K562 (cell line): ENCODE measurements around the gene ITGA3. TPM values are rescaled to one million over a fixed set of nuclear protein-coding genes. Genes with fewer than 3 reads are reported as not detected.
A peak's percentile ranks its signal among the peaks of the same experiment; 100 is the strongest.

Source experiments
- BCOR ChIP-seq: fragments of 450-650 bp; IDR thresholded peaks from 2 replicates; pipeline ENCODE4 v1.6.1; 2016
- RERE ChIP-seq: sonication (generic); formaldehyde crosslinking; IDR thresholded peaks from 2 replicates; pipeline ENCODE4 v1.8.0; 2023; ENCODE audit warnings: missing genetic modification reagents, mild to moderate bottlenecking, borderline replicate concordance
- ZBTB34 ChIP-seq: fragments of 250-450 bp; sonication (Bioruptor Pico); IDR thresholded peaks from 2 replicates; pipeline ENCODE4 v1.8.0; 2021; ENCODE audit warnings: mild to moderate bottlenecking, moderate library complexity
- ZNF318 ChIP-seq, 2 experiments: fragments of 450-650 bp; IDR thresholded peaks; 2 replicates each; pipeline ENCODE4 v1.6.1; 2016; ENCODE audit warnings: mild to moderate bottlenecking in 2 of 2, borderline replicate concordance in 1 of 2, low read depth in 1 of 2, moderate library complexity in 1 of 2
- ZNF436 ChIP-seq: fragments of 250-450, 450-650 bp; sonication (Bioruptor Pico); formaldehyde crosslinking; IDR thresholded peaks from 2 replicates; pipeline ENCODE4 v1.7.0; 2020; ENCODE audit warnings: mild to moderate bottlenecking
- ZNF584 ChIP-seq: fragments of 200-800 bp; sonication (Bioruptor generic); IDR thresholded peaks from 2 replicates; pipeline ENCODE4 v1.6.1; 2016; ENCODE audit warnings: low read depth, mild to moderate bottlenecking, missing genetic modification characterization, missing compliant biosample characterization
- polyA plus RNA-seq, 8 experiments: library from polyadenylated mRNA; depleted of rRNA in 4 of 8; stranded (reverse) in 5 of 8; unstranded in 3 of 8; fragments of >200 nt; fragmentation: Nextera tagmentation in 2 of 8; fragmentation: Illumina TruSeq in 1 of 8; extraction: Ambion mirVana in 2 of 8; extraction: Trizol in 1 of 8; gene quantifications; 2 replicates each; pipeline versions ENCODE4 v1.2.1 to v1.2.3, GENCODE V29; 2011 to 2014; ENCODE audit warnings: inconsistent platforms in 1 of 8, missing spikeins in 1 of 8
- total RNA-seq, 7 experiments: library from RNA; depleted of rRNA in 6 of 7; stranded (reverse); fragments of >200 nt in 6 of 7; fragmentation: Illumina TruSeq in 2 of 7; extraction: Trizol in 2 of 7; gene quantifications; 2 replicates each; pipeline versions ENCODE4 v1.2.1 to v1.2.3, GENCODE V29; 2011 to 2021; ENCODE audit warnings: low replicate concordance in 1 of 7
- TF ChIP-seq, protein P1 (sequence below): fragments of 450-650 bp; formaldehyde crosslinking; IDR thresholded peaks from 2 replicates; pipeline ENCODE4 v1.4.0; 2022; ENCODE audit warnings: mild to moderate bottlenecking, moderate library complexity

ITGA3 gene
- total and polyA plus RNA-seq, 9 of the 15 experiments (the other 6 are each of a cell fraction or from before 2014, with no cell fraction given): 0.03 to 0.75 (median 0.14) TPM; not detected in 2

DNA sequence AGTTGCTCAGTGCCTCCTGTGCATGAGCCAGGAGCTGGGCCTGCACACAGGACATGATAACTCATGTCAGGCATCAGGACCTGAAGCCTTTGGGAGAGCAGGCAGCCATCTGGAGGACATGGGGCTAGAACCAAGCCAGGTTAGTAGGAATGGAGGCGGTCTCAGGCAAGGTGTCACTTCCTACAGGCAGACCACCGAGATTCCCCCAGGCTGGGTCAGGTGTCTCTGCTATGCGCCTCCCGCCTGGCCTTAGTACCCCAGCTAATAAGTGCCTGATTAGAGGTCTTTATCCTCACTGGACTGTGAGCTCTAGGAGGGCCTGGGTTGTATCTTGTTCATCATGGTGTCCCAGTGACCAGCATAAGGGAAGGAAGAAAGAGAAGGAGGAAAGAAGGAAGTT, 58.5 kb downstream of the ITGA3 start (continued):
- TF ChIP-seq ZNF318 (IDR thresholded peaks at IDR 0.05; ENCODE audit: borderline replicate concordance in 1 of 2, low read depth in 1 of 2) (no peak), BCOR (peak; percentile 6; the same call in 1 of the 2 replicates), ZNF584 (CRISPR knock-in tag) (no peak), ZBTB34 (CRISPR knock-in tag) (no peak), RERE (no peak), ZNF436 (0 out of 2 replicates have a peak, but pooled peaks have one; percentile 18)
- TF ChIP-seq, protein P1, sequence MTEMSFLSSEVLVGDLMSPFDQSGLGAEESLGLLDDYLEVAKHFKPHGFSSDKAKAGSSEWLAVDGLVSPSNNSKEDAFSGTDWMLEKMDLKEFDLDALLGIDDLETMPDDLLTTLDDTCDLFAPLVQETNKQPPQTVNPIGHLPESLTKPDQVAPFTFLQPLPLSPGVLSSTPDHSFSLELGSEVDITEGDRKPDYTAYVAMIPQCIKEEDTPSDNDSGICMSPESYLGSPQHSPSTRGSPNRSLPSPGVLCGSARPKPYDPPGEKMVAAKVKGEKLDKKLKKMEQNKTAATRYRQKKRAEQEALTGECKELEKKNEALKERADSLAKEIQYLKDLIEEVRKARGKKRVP (CRISPR knock-in tag): no peak
